ENCODE measurements around the gene INTS1.

DNA sequence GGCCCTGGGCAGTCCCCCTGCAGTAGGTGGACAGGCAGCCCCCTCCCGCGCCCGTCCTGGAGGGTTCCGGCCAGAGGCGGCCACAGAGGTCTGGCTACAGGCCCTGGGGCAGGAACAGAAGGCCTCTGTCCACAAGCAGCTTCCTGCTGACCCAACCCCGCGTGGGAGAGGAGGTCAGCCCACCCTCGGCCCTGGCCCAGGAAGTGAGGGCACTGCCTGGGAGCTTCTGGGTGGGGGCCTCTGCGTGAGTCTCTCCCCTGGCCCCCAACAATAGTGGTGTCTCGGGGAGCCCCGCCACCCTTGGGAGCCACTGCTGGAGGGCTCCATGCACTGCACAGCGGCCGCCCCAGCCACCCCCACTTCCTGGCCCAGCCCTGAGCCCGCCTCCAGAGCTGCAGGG is 49.6 kb downstream of the INTS1 start:
- TF ChIP-seq PKNOX1 (IDR thresholded peaks at IDR 0.05) (no peak), RBBP5 (conservative IDR thresholded peaks at IDR 0.05) (no peak)
- TF ChIP-seq, protein P1, sequence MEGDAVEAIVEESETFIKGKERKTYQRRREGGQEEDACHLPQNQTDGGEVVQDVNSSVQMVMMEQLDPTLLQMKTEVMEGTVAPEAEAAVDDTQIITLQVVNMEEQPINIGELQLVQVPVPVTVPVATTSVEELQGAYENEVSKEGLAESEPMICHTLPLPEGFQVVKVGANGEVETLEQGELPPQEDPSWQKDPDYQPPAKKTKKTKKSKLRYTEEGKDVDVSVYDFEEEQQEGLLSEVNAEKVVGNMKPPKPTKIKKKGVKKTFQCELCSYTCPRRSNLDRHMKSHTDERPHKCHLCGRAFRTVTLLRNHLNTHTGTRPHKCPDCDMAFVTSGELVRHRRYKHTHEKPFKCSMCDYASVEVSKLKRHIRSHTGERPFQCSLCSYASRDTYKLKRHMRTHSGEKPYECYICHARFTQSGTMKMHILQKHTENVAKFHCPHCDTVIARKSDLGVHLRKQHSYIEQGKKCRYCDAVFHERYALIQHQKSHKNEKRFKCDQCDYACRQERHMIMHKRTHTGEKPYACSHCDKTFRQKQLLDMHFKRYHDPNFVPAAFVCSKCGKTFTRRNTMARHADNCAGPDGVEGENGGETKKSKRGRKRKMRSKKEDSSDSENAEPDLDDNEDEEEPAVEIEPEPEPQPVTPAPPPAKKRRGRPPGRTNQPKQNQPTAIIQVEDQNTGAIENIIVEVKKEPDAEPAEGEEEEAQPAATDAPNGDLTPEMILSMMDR (IDR thresholded peaks at IDR 0.05 in 2 of 3, conservative IDR thresholded peaks at IDR 0.05 in 1 of 3; ENCODE audit: control insufficient read depth in 2 of 3, extremely low read depth in 1 of 3, insufficient read depth in 1 of 3, low read depth in 3 of 3, low read length in 3 of 3): no peak

All from GM12878 (cell line).